GM23338 (cell line): ENCODE results near the gene TP53I13. TPM values are rescaled to one million over a fixed set of nuclear protein-coding genes. Genes with fewer than 3 reads are reported as not detected.

Source experiments
- ATAC-seq: fragments of 200-7000 bp; cut with Tn5 transposase; 3 replicates; pipeline ENCODE4 v1.9.1; 2020
- DNase-seq: peaks from one replicate; pipeline ENCODE4 v3.0.0-alpha.2; 2015; ENCODE audit warnings: low spot score
- H2AFZ ChIP-seq: fragments of 200-600 bp; sonication (generic); 2 replicates; pipeline ENCODE4 v1.8.0; 2016; ENCODE audit warnings: antibody characterized with exemption, mild to moderate bottlenecking, moderate library complexity
- H3F3A ChIP-seq: fragments of 200-600 bp; sonication (generic); replicated peaks from 2 replicates; pipeline ENCODE4 v1.8.0; 2017; ENCODE audit warnings: antibody characterized with exemption, mixed run types, low read depth
- H3K27ac ChIP-seq: fragments of 200-600 bp; sonication (generic); 2 replicates; pipeline ENCODE4 v1.6.1; 2016; ENCODE audit warnings: low read depth
- H3K27me3 ChIP-seq: fragments of 200-600 bp; sonication (generic); 2 replicates; pipeline ENCODE4 v1.8.0; 2016; ENCODE audit warnings: mild to moderate bottlenecking, mixed run types, moderate library complexity; ENCODE audit not compliant: insufficient read depth
- H3K36me3 ChIP-seq: fragments of 200-600 bp; sonication (generic); 2 replicates; pipeline ENCODE4 v1.8.0; 2016; ENCODE audit warnings: mild to moderate bottlenecking; ENCODE audit not compliant: insufficient read depth
- H3K4me1 ChIP-seq: fragments of 200-600 bp; sonication (generic); 2 replicates; pipeline ENCODE4 v1.8.0; 2016; ENCODE audit warnings: mild to moderate bottlenecking, moderate library complexity; ENCODE audit not compliant: insufficient read depth
- H3K4me2 ChIP-seq: fragments of 200-600 bp; sonication (generic); 2 replicates; pipeline ENCODE4 v1.7.1; 2017; ENCODE audit warnings: mixed run types
- H3K4me3 ChIP-seq: fragments of 200-600 bp; sonication (generic); 2 replicates; pipeline ENCODE4 v1.6.1; 2016; ENCODE audit warnings: mixed run types
- H3K79me2 ChIP-seq: fragments of 200-600 bp; sonication (generic); replicated peaks from 2 replicates; pipeline ENCODE4 v1.8.0; 2017; ENCODE audit warnings: mild to moderate bottlenecking; ENCODE audit not compliant: insufficient read depth
- H3K9me2 ChIP-seq: fragments of 200-600 bp; sonication (generic); 2 replicates; pipeline ENCODE4 v1.8.0; 2017; ENCODE audit not compliant: insufficient read depth
- H4K20me1 ChIP-seq: fragments of 200-600 bp; sonication (generic); replicated peaks from 2 replicates; pipeline ENCODE4 v1.8.0; 2017; ENCODE audit warnings: mild to moderate bottlenecking; ENCODE audit not compliant: insufficient read depth
- H3K27ac Mint-ChIP-seq: 2 replicates; pipeline ENCODE4 v1.8.0; 2020; ENCODE audit warnings: inconsistent platforms, mild to moderate bottlenecking, moderate library complexity, mixed read lengths
- H3K27me3 Mint-ChIP-seq: 3 replicates; pipeline ENCODE4 v1.8.0; 2022; ENCODE audit warnings: low read depth, mild to moderate bottlenecking, moderate library complexity, mixed read lengths, inconsistent platforms; ENCODE audit not compliant: insufficient read depth, poor library complexity
- H3K36me3 Mint-ChIP-seq: 3 replicates; pipeline ENCODE4 v1.8.0; 2021; ENCODE audit warnings: low read depth, mild to moderate bottlenecking, inconsistent platforms, moderate library complexity, mixed read lengths
- H3K4me1 Mint-ChIP-seq: 3 replicates; pipeline ENCODE4 v1.8.0; 2020; ENCODE audit warnings: mild to moderate bottlenecking, inconsistent platforms, mixed read lengths
- H3K4me3 Mint-ChIP-seq: 3 replicates; pipeline ENCODE4 v1.8.0; 2021; ENCODE audit warnings: moderate library complexity, mild to moderate bottlenecking, inconsistent platforms, mixed read lengths
- H3K9me3 Mint-ChIP-seq: 3 replicates; pipeline ENCODE4 v1.8.0; 2020; ENCODE audit warnings: moderate library complexity, mild to moderate bottlenecking, inconsistent platforms, mixed read lengths
- CREB1 ChIP-seq: fragments of 250-450 bp; sonication (Bioruptor Pico); IDR thresholded peaks from 2 replicates; pipeline ENCODE4 v1.5.0; 2020; ENCODE audit warnings: low read depth, mild to moderate bottlenecking, moderate library complexity
- CTCF ChIP-seq, 2 experiments: fragments of 200-600 bp in 1 of 2; sonication (generic) in 1 of 2; conservative IDR thresholded peaks; 2 replicates each; pipeline versions ENCODE4 v1.5.1 to v1.6.1; 2016 to 2017; ENCODE audit warnings: antibody characterized with exemption in 2 of 2, low read depth in 2 of 2, mild to moderate bottlenecking in 2 of 2, moderate library complexity in 1 of 2
- ETS1 ChIP-seq: IDR thresholded peaks from 2 replicates; pipeline ENCODE4 v1.6.1; 2016; ENCODE audit warnings: antibody characterized with exemption
- EZH2 ChIP-seq: fragments of 200-600 bp; sonication (generic); IDR thresholded peaks from one replicate; pipeline ENCODE4 v1.8.0; 2017; ENCODE audit warnings: antibody characterized with exemption, mild to moderate bottlenecking, low read depth; ENCODE audit not compliant: unreplicated experiment
- EZH2phosphoT487 ChIP-seq: fragments of 200-600 bp; sonication (generic); IDR thresholded peaks from one replicate; pipeline ENCODE4 v1.8.1; 2018; ENCODE audit warnings: antibody characterized with exemption; ENCODE audit not compliant: unreplicated experiment
- JUNB ChIP-seq: IDR thresholded peaks from one replicate; pipeline ENCODE4 v1.6.1; 2016; ENCODE audit warnings: antibody characterized with exemption; ENCODE audit not compliant: unreplicated experiment
- NANOG ChIP-seq: IDR thresholded peaks from 2 replicates; pipeline ENCODE4 v1.6.1; 2016; ENCODE audit warnings: antibody characterized with exemption, borderline replicate concordance
- POLR2AphosphoS5 ChIP-seq: IDR thresholded peaks from 2 replicates; pipeline ENCODE4 v1.6.1; 2016; ENCODE audit warnings: antibody characterized with exemption, low read depth
- REST ChIP-seq: IDR thresholded peaks from one replicate; pipeline ENCODE4 v1.6.1; 2018; ENCODE audit warnings: antibody characterized with exemption; ENCODE audit not compliant: unreplicated experiment
- STAT1 ChIP-seq: IDR thresholded peaks from one replicate; pipeline ENCODE4 v1.6.1; 2016; ENCODE audit warnings: antibody characterized with exemption; ENCODE audit not compliant: unreplicated experiment
- ZNF114 ChIP-seq: fragments of 250-450 bp; sonication (Bioruptor Pico); IDR thresholded peaks from 2 replicates; pipeline ENCODE4 v1.5.0; 2020; ENCODE audit warnings: mild to moderate bottlenecking, moderate library complexity
- ZNF331 ChIP-seq: fragments of 250-450 bp; sonication (Bioruptor Pico); IDR thresholded peaks from 2 replicates; pipeline ENCODE4 v1.5.0; 2020; ENCODE audit warnings: low read depth, mild to moderate bottlenecking, moderate library complexity
- ZNF462 ChIP-seq: fragments of 250-450 bp; sonication (Bioruptor Pico); IDR thresholded peaks from 2 replicates; pipeline ENCODE4 v1.5.0; 2020; ENCODE audit warnings: mild to moderate bottlenecking, moderate library complexity
- polyA plus RNA-seq: library from polyadenylated mRNA; unstranded; fragments of >200 nt; fragmentation: Nextera tagmentation; extraction: Ambion mirVana; gene quantifications from 2 replicates; pipeline ENCODE4 v1.2.1, GENCODE V29; 2016
- total RNA-seq: library from RNA; depleted of rRNA; stranded (reverse); fragments of >200 nt; shearing (Covaris generic); gene quantifications from 2 replicates; pipeline ENCODE4 v1.2.3, GENCODE V29; 2014

Gene TP53I13
- total and polyA plus RNA-seq, 2 experiments from 2014 or later = 21.0 to 38.9 TPM

GRCh38 chr17:29592850-29593551 is 24.5 kb downstream of the TP53I13 start, which contains the start of gene ANKRD13B:
Gene ANKRD13B (plus strand): TSS chr17:29593132. CDS start chr17:29593622, 490 bp downstream.
- H3K9me2 ChIP-seq = no peaks in the 10 kb centered on the region
- no peaks in the 10 kb centered on the region for H3K36me3 ChIP-seq
- H4K20me1 ChIP-seq = peaks cover 8% of the 10 kb centered on the region
- Mint-ChIP-seq H3K9me3 (no peaks in the 10 kb centered on the region), H3K36me3 (no peaks in the 10 kb centered on the region), H3K27me3 (peaks cover 31% of the 10 kb centered on the region), H3K27ac (peak within 1 kb of the TSS; percentile 71; the same call in 1 of the 2 replicates), H3K4me1 (peaks cover 48% of the 10 kb centered on the region), H3K4me3 (peak within 1 kb of the TSS; percentile 89)
- H3K4me1 ChIP-seq = peaks cover 49% of the 10 kb centered on the region
- peak within 1 kb of the TSS; percentile 94 for H2AFZ ChIP-seq
- H3K4me3 ChIP-seq = peak within 1 kb of the TSS; percentile 86
- TF ChIP-seq EZH2 (no peak), ZNF462 (CRISPR knock-in tag) (no peak), ETS1 (peak; percentile 48; the same call in 1 of the 2 replicates), EZH2phosphoT487 (no peak), CREB1 (CRISPR knock-in tag) (no peak), POLR2AphosphoS5 (peak; percentile 41; the same call in 1 of the 2 replicates), JUNB (no peak), STAT1 (no peak), REST (no peak), CTCF (conservative IDR thresholded peaks at IDR 0.05; ENCODE audit: low read depth in 2 of 2) (no peak), ZNF114 (CRISPR knock-in tag) (no peak), ZNF331 (CRISPR knock-in tag) (no peak), NANOG (no peak)
- peaks cover 25% of the 10 kb centered on the region for H3F3A ChIP-seq
- ATAC-seq (peak; percentile 0; the same call in 2 of the 3 replicates), DNase-seq (peak; percentile 83)
- H3K4me2 ChIP-seq = peak within 1 kb of the TSS; percentile 90
- no peak within 1 kb of the TSS for H3K27ac ChIP-seq
- H3K79me2 ChIP-seq = peaks cover 13% of the 10 kb centered on the region
- peaks cover 12% of the 10 kb centered on the region for H3K27me3 ChIP-seq
